Heart left ventricle (tissue), 16 donors: Measurements from ENCODE around the gene FOXJ2. TPM values are rescaled to one million over a fixed set of nuclear protein-coding genes. Genes with fewer than 3 reads are reported as not detected.

Experiments
- ATAC-seq, 4 donors: fragments of 200-7000 bp; cut with Tn5 transposase; one replicate each; pipeline ENCODE4 v1.9.1; 2020 to 2022; ENCODE audit warnings: moderate library complexity in 4 of 4, mild to moderate bottlenecking in 3 of 4, moderate number of reproducible peaks in 1 of 4
- DNase-seq, 5 donors: peaks; one replicate each; pipeline ENCODE4 v3.0.0-alpha.2; 2020
- H3K27ac ChIP-seq, 12 donors: fragments of 200-600 bp; sonication (generic) in 4 of 12; one replicate each; pipeline versions ENCODE4 v1.5.0 to v1.8.0; 2016 to 2022; ENCODE audit warnings: mild to moderate bottlenecking in 2 of 12
- H3K27me3 ChIP-seq, 9 donors: fragments of 200-600 bp; sonication (generic) in 2 of 9; one replicate each; pipeline versions ENCODE4 v1.5.1 to v1.8.0; 2016 to 2022; ENCODE audit warnings: mild to moderate bottlenecking in 3 of 9
- H3K36me3 ChIP-seq, 9 donors: fragments of 200-600 bp; sonication (generic) in 2 of 9; one replicate each; pipeline versions ENCODE4 v1.5.0 to v1.8.0; 2018 to 2022; ENCODE audit warnings: mild to moderate bottlenecking in 2 of 9
- H3K4me1 ChIP-seq, 12 donors: fragments of 200-600 bp; sonication (generic) in 4 of 12; one replicate each; pipeline versions ENCODE4 v1.5.0 to v1.8.0; 2016 to 2022; ENCODE audit warnings: mild to moderate bottlenecking in 3 of 12
- H3K4me3 ChIP-seq, 12 donors: fragments of 200-600 bp; sonication (generic) in 4 of 12; one replicate each; pipeline versions ENCODE4 v1.5.0 to v1.8.0; 2017 to 2022; ENCODE audit warnings: mild to moderate bottlenecking in 9 of 12, moderate library complexity in 4 of 12
- H3K9me3 ChIP-seq, 12 donors: fragments of 200-600 bp; sonication (generic) in 4 of 12; one replicate each; pipeline versions ENCODE4 v1.5.0 to v1.8.0; 2016 to 2022; ENCODE audit warnings: mild to moderate bottlenecking in 1 of 12
- POLR2A ChIP-seq, 2 donors: fragments of 450-650 bp; IDR thresholded peaks; one replicate each; pipeline ENCODE4 v1.6.1; 2017; ENCODE audit warnings: antibody characterized with exemption in 2 of 2, mild to moderate bottlenecking in 2 of 2, moderate library complexity in 2 of 2
- WGBS, 4 donors: extraction: QIAGEN DNeasy Blood & Tissue Kit in 2 of 4; methylation state at CpG; one replicate each; pipeline versions ENCODE4 v1.1.5 to v1.1.7; 2013 to 2018; 5-methylcytosine and 5-hydroxymethylcytosine counted together
- intact Hi-C, 10 donors: fragments of 100-400 bp; cut with DNase I; formaldehyde crosslinking; loops; one replicate each; pipeline versions ENCODE4 v1.11.1 to v1.14.2; 2022
- polyA plus RNA-seq, 2 donors: library from polyadenylated mRNA; stranded (reverse); fragments of 200-250 nt; gene quantifications; one replicate each; pipeline ENCODE4 v1.2.3, GENCODE V29; 2013
- total RNA-seq, 9 donors: library from RNA; depleted of rRNA in 2 of 9; stranded (reverse); fragments of >200 nt in 2 of 9; fragmentation: NEBNext Ultra II Directional in 3 of 9; extraction: Animal tissue kit (Norgen Biotek cat#: 25700) in 3 of 9; gene quantifications; one replicate each; pipeline versions ENCODE4 v1.1.0 to v1.2.4, GENCODE V29; 2016 to 2023
- TF ChIP-seq, protein P1 (sequence below), 12 donors: fragments of 200-600 bp; sonication (generic) in 4 of 12; IDR thresholded peaks; one replicate each; pipeline versions ENCODE4 v1.5.0 to v1.8.0; 2018 to 2022; ENCODE audit warnings: antibody characterized with exemption in 12 of 12, mild to moderate bottlenecking in 5 of 12
- donor health status: ischemic (EF 13 %, LVEDD 7.1; RV severe dilation, severe dysfunction).
- donor health status: healthy with polysubstance abuse.
- donor health status: DM: no; HTN: yes; CAD: no.
- donor health status: DM: no; HTN: no; CAD: no.
- donor health status: ischemic (EF 25% LVEDD 6.9; RV normal size, moderate dysfunction).
- donor health status: ischemic (EF 25% LVEDD 5.7; RV mildly dilated, moderate dysfunction).
- donor health status: healthy.
- donor health status: DM: yes; HTN: yes; CAD: no.
- donor health status: ischemic (EF 35%, LVEDD 5.7; RV mildly dilated, moderate dysfunction).
- donor health status: nonischemic (EF 11% LVEDD 7.7; RV severe dilation, severe dysfunction).
- donor health status: DM: yes; HTN: yes; CAD: no.
- donor health status: PGD.
- donor health status: ischemic (EF 29% LVEDD 5.4; RV normal size, mild dysfunction).
- donor health status: nonischemic (EF 23%, LVEDD 6.1; RV moderate dilation, normal function).

The FOXJ2 gene
- total and polyA plus RNA-seq, 11 donors, result 9.4 to 34.7 (median 23.7) TPM

DNA sequence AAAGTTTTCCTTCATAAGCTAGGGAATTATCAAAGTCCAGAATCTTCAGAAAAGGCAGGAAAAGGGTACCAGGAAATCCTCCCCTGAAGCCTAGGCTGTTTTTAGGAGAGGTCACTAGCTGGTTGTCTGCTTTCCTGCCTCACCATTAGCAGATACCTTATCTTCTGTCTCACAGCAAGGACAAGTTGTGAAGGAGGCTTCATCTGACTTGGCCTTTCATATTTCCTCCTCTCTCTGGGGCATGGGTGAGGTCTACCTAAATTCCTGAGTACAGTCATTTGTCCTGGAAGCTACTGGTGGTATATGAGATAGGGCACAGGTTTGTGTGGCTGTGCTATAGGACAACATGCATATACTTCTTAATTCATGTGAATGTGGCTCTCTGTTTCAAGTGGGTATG is 2.3 kb downstream of the FOXJ2 start:
- H3K27me3 ChIP-seq, result no peaks in the 10 kb centered on the region
- H3K27ac ChIP-seq, result peak overlapping the region in 11 of 12 donors; percentile 96 to 99 (median 98)
- peak overlapping the region in 11 of 12 donors; percentile 76 to 98 (median 96) for H3K4me3 ChIP-seq
- H3K4me1 ChIP-seq, result peaks cover 11 to 76% (median 59%) of the 10 kb centered on the region in 12 donors
- no peak for DNase-seq
- intact Hi-C loops, result loop anchor here in 6 of 10 donors (5.0 to 10.0 kb wide), 4 partner anchors 42 to 207 kb away; partner anchors contain the start of gene NECAP1 (in 4 of the 6)
- no peak for ATAC-seq
- TF ChIP-seq, protein P1, sequence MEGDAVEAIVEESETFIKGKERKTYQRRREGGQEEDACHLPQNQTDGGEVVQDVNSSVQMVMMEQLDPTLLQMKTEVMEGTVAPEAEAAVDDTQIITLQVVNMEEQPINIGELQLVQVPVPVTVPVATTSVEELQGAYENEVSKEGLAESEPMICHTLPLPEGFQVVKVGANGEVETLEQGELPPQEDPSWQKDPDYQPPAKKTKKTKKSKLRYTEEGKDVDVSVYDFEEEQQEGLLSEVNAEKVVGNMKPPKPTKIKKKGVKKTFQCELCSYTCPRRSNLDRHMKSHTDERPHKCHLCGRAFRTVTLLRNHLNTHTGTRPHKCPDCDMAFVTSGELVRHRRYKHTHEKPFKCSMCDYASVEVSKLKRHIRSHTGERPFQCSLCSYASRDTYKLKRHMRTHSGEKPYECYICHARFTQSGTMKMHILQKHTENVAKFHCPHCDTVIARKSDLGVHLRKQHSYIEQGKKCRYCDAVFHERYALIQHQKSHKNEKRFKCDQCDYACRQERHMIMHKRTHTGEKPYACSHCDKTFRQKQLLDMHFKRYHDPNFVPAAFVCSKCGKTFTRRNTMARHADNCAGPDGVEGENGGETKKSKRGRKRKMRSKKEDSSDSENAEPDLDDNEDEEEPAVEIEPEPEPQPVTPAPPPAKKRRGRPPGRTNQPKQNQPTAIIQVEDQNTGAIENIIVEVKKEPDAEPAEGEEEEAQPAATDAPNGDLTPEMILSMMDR (IDR thresholded peaks at IDR 0.05), result no peak
- no peak for TF ChIP-seq POLR2A (IDR thresholded peaks at IDR 0.05)
- H3K36me3 ChIP-seq, result peaks cover 0 to 7% (median 3%) of the 10 kb centered on the region in 9 donors
- no peaks in the 10 kb centered on the region for H3K9me3 ChIP-seq

DNA sequence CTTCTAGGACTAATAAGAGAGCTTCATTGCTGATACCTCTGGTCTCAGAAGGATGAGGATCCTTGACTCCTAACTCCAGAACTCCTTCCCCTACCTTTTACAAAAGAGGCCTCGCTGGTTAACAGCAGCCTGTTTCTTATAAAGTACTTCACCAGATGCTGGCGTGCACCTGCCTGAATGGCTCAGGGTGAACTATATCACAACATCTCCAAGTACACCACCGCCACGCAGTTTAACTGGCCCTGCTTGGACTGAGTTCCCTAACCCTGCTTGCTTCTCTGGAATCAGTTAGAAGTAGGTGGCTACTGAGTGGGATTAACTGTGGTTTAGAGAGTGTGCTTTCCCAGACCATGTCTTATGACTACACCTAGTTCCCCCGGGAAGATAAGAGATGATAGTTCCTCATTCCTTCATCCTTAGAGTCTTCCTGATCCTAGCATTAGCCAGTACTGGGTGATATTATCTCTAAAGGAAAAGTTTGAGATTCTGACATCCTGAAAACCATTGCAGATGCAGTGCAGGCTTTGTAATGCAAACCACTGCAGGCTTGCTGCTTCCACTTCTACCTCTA is 3.0 kb downstream of the FOXJ2 start:
- WGBS, 4 donors, result 43 to 47% (median 44%) methylated on average over 5 of the region's 5 CpGs
- H3K27me3 ChIP-seq, result no peaks in the 10 kb centered on the region
- H3K4me1 ChIP-seq, result peaks cover 11 to 78% (median 59%) of the 10 kb centered on the region in 12 donors
- peak overlapping the region in 11 of 12 donors; percentile 96 to 99 (median 98) for H3K27ac ChIP-seq
- H3K4me3 ChIP-seq, result peak overlapping the region in 9 of 12 donors; percentile 3 to 98 (median 93)
- H3K9me3 ChIP-seq, result no peaks in the 10 kb centered on the region
- intact Hi-C loops, result loop anchor here in 4 of 10 donors (5.0 to 10.0 kb wide), 3 partner anchors 42 to 49 kb away; partner anchors contain the start of gene NECAP1 (in 2 of the 4)
- DNase-seq, result no peak
- TF ChIP-seq POLR2A (IDR thresholded peaks at IDR 0.05), result no peak
- TF ChIP-seq, protein P1 (IDR thresholded peaks at IDR 0.05), result no peak
- ATAC-seq, result no peak
- peaks cover 0 to 14% (median 11%) of the 10 kb centered on the region in 9 donors for H3K36me3 ChIP-seq

DNA sequence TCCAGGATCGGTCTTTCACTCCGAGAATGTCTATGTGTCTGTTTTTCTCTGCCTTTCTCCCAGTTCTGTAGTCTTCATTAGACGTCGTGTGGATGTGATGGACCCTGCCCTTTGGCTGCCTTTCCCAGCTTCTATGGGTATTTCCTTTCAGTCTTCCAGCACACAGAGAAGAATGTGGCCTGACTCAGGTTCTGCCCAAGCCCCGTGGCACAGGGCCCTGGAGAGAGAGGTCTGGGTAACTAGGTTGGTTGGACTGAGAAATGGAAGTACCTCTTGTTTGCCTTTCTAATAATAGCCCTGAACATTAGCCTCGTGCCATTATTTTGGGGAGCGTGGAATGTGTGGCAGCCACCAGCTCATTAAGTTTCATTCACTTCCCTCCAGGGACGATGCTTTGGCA is 3.8 kb downstream of the FOXJ2 start:
- WGBS, 4 donors, result 46 to 60% (median 52%) methylated on average over 8 of the region's 8 CpGs
- H3K27me3 ChIP-seq, result no peaks in the 10 kb centered on the region
- intact Hi-C loops, result loop anchor here in 4 of 10 donors (5.0 to 10.0 kb wide), 3 partner anchors 41 to 48 kb away; partner anchors contain the start of gene NECAP1 (in 2 of the 4)
- ATAC-seq, result peak; percentile 18 to 47 (median 30)
- H3K27ac ChIP-seq, result peak overlapping the region; percentile 45 to 99 (median 98)
- peaks cover 0 to 22% (median 19%) of the 10 kb centered on the region in 9 donors for H3K36me3 ChIP-seq
- no peaks in the 10 kb centered on the region for H3K9me3 ChIP-seq
- peak overlapping the region in 3 of 12 donors; percentile 80 to 96 (median 93) for H3K4me3 ChIP-seq
- DNase-seq, result peak in 2 of 5 donors; percentile 64 to 71
- peaks cover 11 to 78% (median 59%) of the 10 kb centered on the region in 12 donors for H3K4me1 ChIP-seq
- TF ChIP-seq, protein P1 (IDR thresholded peaks at IDR 0.05), result no peak
- TF ChIP-seq POLR2A (IDR thresholded peaks at IDR 0.05), result no peak

DNA sequence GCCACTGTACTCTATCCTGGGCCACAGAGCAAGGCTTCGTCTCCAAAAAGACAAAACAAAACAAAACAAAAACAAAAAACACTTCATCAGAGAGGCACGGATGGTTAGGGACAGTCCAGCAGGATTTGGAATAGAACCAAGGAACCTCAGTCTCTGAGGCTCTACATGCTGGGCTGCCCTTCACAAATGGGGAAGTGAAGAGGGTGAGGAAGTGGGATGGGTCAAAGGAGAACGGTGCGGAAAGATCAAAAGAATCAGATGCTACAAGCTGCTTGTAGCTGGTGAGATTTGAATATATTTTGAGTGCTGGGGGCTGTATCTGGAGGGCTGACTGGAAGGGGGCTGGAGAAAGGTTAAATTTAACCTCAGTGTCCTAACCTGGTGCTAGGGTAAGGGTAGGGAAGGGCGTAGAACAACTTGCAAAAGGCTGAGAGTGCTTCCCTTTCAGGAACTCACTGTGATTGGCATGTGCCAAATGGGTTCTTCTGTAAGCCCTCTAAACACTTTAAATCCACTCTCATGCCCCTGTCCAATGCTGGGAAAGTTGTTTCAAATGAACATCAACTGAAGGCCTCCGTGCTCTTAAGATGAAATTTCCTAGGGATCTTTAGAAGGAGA is 4.6 kb downstream of the FOXJ2 start:
- no peaks in the 10 kb centered on the region for H3K9me3 ChIP-seq
- peaks cover 11 to 70% (median 57%) of the 10 kb centered on the region in 12 donors for H3K4me1 ChIP-seq
- H3K4me3 ChIP-seq, result peak overlapping the region in 2 of 12 donors; percentile 3 to 5
- intact Hi-C loops, result loop anchor here in 4 of 10 donors (5.0 to 10.0 kb wide), 3 partner anchors 40 to 48 kb away; partner anchors contain the start of gene NECAP1 (in 2 of the 4)
- 22 to 56% (median 32%) methylated on average over 6 of the region's 6 CpGs for WGBS, 4 donors
- peaks cover 0 to 30% (median 27%) of the 10 kb centered on the region in 9 donors for H3K36me3 ChIP-seq
- peak overlapping the region; percentile 45 to 99 (median 98) for H3K27ac ChIP-seq
- TF ChIP-seq, protein P1 (IDR thresholded peaks at IDR 0.05), result no peak
- TF ChIP-seq POLR2A (IDR thresholded peaks at IDR 0.05), result no peak
- ATAC-seq, result no peak
- no peak for DNase-seq
- H3K27me3 ChIP-seq, result no peaks in the 10 kb centered on the region
